Measurements from ENCODE around the gene WWC2.

Gene WWC2

GRCh38 chr4:183129125-183129524, 30.1 kb downstream of the WWC2 start:
- Histone ChIP-seq H3K27ac (replicated peaks) (no peak overlapping the region), H3K4me3 (replicated peaks; ENCODE audit: insufficient read depth, low read length) (no peak overlapping the region), H3K27me3 (ENCODE audit: insufficient read depth, poor library complexity, severe bottlenecking) (peaks cover 6% of the 10 kb centered on the region)
- DNase-seq (ENCODE audit: low read depth in 1 of 2, low spot score in 1 of 2), result no peak
- no peak for TF ChIP-seq GABPA (IDR thresholded peaks at IDR 0.05; ENCODE audit: low read depth)
- TF ChIP-seq, protein P1, sequence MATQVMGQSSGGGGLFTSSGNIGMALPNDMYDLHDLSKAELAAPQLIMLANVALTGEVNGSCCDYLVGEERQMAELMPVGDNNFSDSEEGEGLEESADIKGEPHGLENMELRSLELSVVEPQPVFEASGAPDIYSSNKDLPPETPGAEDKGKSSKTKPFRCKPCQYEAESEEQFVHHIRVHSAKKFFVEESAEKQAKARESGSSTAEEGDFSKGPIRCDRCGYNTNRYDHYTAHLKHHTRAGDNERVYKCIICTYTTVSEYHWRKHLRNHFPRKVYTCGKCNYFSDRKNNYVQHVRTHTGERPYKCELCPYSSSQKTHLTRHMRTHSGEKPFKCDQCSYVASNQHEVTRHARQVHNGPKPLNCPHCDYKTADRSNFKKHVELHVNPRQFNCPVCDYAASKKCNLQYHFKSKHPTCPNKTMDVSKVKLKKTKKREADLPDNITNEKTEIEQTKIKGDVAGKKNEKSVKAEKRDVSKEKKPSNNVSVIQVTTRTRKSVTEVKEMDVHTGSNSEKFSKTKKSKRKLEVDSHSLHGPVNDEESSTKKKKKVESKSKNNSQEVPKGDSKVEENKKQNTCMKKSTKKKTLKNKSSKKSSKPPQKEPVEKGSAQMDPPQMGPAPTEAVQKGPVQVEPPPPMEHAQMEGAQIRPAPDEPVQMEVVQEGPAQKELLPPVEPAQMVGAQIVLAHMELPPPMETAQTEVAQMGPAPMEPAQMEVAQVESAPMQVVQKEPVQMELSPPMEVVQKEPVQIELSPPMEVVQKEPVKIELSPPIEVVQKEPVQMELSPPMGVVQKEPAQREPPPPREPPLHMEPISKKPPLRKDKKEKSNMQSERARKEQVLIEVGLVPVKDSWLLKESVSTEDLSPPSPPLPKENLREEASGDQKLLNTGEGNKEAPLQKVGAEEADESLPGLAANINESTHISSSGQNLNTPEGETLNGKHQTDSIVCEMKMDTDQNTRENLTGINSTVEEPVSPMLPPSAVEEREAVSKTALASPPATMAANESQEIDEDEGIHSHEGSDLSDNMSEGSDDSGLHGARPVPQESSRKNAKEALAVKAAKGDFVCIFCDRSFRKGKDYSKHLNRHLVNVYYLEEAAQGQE (IDR thresholded peaks at IDR 0.05; ENCODE audit: insufficient replicate concordance, low read depth), result no peak
- TF ChIP-seq POLR2AphosphoS5 (IDR thresholded peaks at IDR 0.05; ENCODE audit: low read depth), result no peak
- no peak for TF ChIP-seq SPI1 (IDR thresholded peaks at IDR 0.05; ENCODE audit: borderline replicate concordance, low read depth)
- TF ChIP-seq CTCF (IDR thresholded peaks at IDR 0.05; ENCODE audit: insufficient read depth, low read length), result no peak

DNA sequence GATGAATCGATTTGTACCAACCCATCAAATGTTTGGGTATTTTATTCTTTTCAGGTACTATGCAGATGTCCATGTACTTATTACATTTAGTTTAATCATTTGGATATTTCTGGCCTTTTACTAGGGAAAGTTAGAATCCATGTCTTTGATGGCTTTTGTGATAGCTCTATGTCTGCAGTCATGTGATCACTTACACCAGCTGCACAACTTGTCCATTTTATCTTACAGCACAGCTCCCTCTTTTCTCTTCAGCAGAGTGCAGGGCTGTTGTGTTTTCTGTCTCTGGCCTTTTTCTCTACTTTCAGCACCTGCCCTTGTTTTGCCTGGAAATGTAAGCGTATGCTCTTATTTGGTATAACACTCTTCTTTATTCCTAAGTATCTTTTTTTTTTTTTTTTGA, 30.6 kb downstream of the WWC2 start:
- peaks cover 6% of the 10 kb centered on the region for H3K27me3 ChIP-seq (ENCODE audit: insufficient read depth, poor library complexity, severe bottlenecking)
- H3K4me3 ChIP-seq (replicated peaks; ENCODE audit: insufficient read depth, low read length), result no peak overlapping the region
- TF ChIP-seq CTCF (IDR thresholded peaks at IDR 0.05; ENCODE audit: insufficient read depth, low read length), result no peak
- no peak for TF ChIP-seq SPI1 (IDR thresholded peaks at IDR 0.05; ENCODE audit: borderline replicate concordance, low read depth)
- TF ChIP-seq, protein P1 (IDR thresholded peaks at IDR 0.05; ENCODE audit: insufficient replicate concordance, low read depth), result no peak
- TF ChIP-seq POLR2AphosphoS5 (IDR thresholded peaks at IDR 0.05; ENCODE audit: low read depth), result no peak
- no peak for TF ChIP-seq GABPA (IDR thresholded peaks at IDR 0.05; ENCODE audit: low read depth)
- no peak overlapping the region for H3K27ac ChIP-seq (replicated peaks)
- no peak for DNase-seq (ENCODE audit: low read depth in 1 of 2, low spot score in 1 of 2)

- no peak for DNase-seq (ENCODE audit: low read depth in 1 of 2, low spot score in 1 of 2)
- Histone ChIP-seq H3K4me3 (replicated peaks; ENCODE audit: insufficient read depth, low read length) (no peak overlapping the region), H3K27ac (replicated peaks) (no peak overlapping the region), H3K27me3 (ENCODE audit: insufficient read depth, poor library complexity, severe bottlenecking) (peaks cover 6% of the 10 kb centered on the region)
- TF ChIP-seq CTCF (IDR thresholded peaks at IDR 0.05; ENCODE audit: insufficient read depth, low read length) (no peak), SPI1 (IDR thresholded peaks at IDR 0.05; ENCODE audit: borderline replicate concordance, low read depth) (no peak), POLR2AphosphoS5 (IDR thresholded peaks at IDR 0.05; ENCODE audit: low read depth) (no peak), GABPA (IDR thresholded peaks at IDR 0.05; ENCODE audit: low read depth) (no peak)
- TF ChIP-seq, protein P1 (IDR thresholded peaks at IDR 0.05; ENCODE audit: insufficient replicate concordance, low read depth), result no peak
These were observed 31.5 kb downstream of the WWC2 start for GRCh38 chr4:183130328-183131155.

Data from HL-60 (cell line).